IPS DF 4.7 (cell line): ENCODE results near the gene POLR2E.
"Not testable (repeated sequence)": the region's sequence is repeated elsewhere in the genome, so short reads cannot be mapped to it uniquely, and the experiment has no call there.

ENCODE experiments used
- DNase-seq: peaks from one replicate; pipeline ENCODE4 v3.0.0-alpha.2; 2013; ENCODE audit warnings: low spot score; ENCODE audit errors: extremely low read depth

Gene POLR2E

GRCh38 chr19:1126984-1127760 lies 32.0 kb upstream of the POLR2E start:
- no peak for DNase-seq

GRCh38 chr19:1125601-1126467 lies 30.7 kb upstream of the POLR2E start:
- DNase-seq, result no peak

- DNase-seq, result no peak
Measured at GRCh38 chr19:1123885-1124677, 28.9 kb upstream of the POLR2E start.

GRCh38 chr19:1123381-1123780 lies 28.2 kb upstream of the POLR2E start:
- no peak for DNase-seq

- no peak for DNase-seq
Measured at GRCh38 chr19:1122972-1123363, 27.8 kb upstream of the POLR2E start.

GRCh38 chr19:1122021-1122971 lies 27.1 kb upstream of the POLR2E start:
- no peak for DNase-seq

- DNase-seq, result no peak
Measured at GRCh38 chr19:1121395-1121794, 26.2 kb upstream of the POLR2E start.

GRCh38 chr19:1119475-1120217 lies 24.5 kb upstream of the POLR2E start:
- DNase-seq, result no peak

- DNase-seq, result no peak
Measured at GRCh38 chr19:1118999-1119398, 23.8 kb upstream of the POLR2E start.

GRCh38 chr19:1117654-1118053 lies 22.5 kb upstream of the POLR2E start:
- DNase-seq, result no peak

- no peak for DNase-seq
Measured at GRCh38 chr19:1116726-1117581, 21.8 kb upstream of the POLR2E start.

- DNase-seq, result no peak
Measured at GRCh38 chr19:1115646-1116420, 20.7 kb upstream of the POLR2E start.

GRCh38 chr19:1114728-1115127 lies 19.6 kb upstream of the POLR2E start:
- DNase-seq, result not testable (repeated sequence)

- no peak for DNase-seq
Measured at GRCh38 chr19:1113986-1114483, 18.9 kb upstream of the POLR2E start.

- DNase-seq, result no peak
Measured at GRCh38 chr19:1113030-1113985, 18.1 kb upstream of the POLR2E start.

- no peak for DNase-seq
Measured at GRCh38 chr19:1112268-1113029, 17.3 kb upstream of the POLR2E start.
